H9 (cell line): ENCODE measurements around the gene CNIH2. TPM values are rescaled to one million over a fixed set of nuclear protein-coding genes. Genes with fewer than 3 reads are reported as not detected.

Experiments used
- DNase-seq: peaks from one replicate; pipeline ENCODE4 v3.0.0-alpha.2; 2017
- H2AFZ ChIP-seq: one replicate; pipeline ENCODE4 v1.6.1; 2013; ENCODE audit warnings: mild to moderate bottlenecking, low read length, control low read depth, moderate library complexity
- H2AK5ac ChIP-seq: 2 replicates; pipeline ENCODE4 v1.6.1; 2013; ENCODE audit warnings: low read length, control low read depth, mixed read lengths; ENCODE audit not compliant: insufficient read length
- H2BK120ac ChIP-seq: one replicate; pipeline ENCODE4 v1.6.1; 2013; ENCODE audit warnings: low read depth, mild to moderate bottlenecking, low read length, control low read depth, inconsistent platforms; ENCODE audit not compliant: poor library complexity, severe bottlenecking
- H2BK12ac ChIP-seq: 2 replicates; pipeline ENCODE4 v1.6.1; 2013; ENCODE audit warnings: low read length, control low read depth, mixed read lengths, low read depth; ENCODE audit not compliant: insufficient read length
- H2BK15ac ChIP-seq: 2 replicates; pipeline ENCODE4 v1.6.1; 2013; ENCODE audit warnings: low read depth, low read length, control low read depth
- H2BK20ac ChIP-seq: one replicate; pipeline ENCODE4 v1.6.1; 2013; ENCODE audit warnings: low read depth, mild to moderate bottlenecking, low read length, control low read depth, inconsistent platforms; ENCODE audit not compliant: poor library complexity, severe bottlenecking
- H2BK5ac ChIP-seq: 2 replicates; pipeline ENCODE4 v1.6.1; 2013; ENCODE audit warnings: low read length, control low read depth, mixed read lengths; ENCODE audit not compliant: insufficient read length
- H3K14ac ChIP-seq: 2 replicates; pipeline ENCODE4 v1.6.1; 2013; ENCODE audit warnings: low read length, control low read depth; ENCODE audit not compliant: insufficient read depth
- H3K18ac ChIP-seq: 2 replicates; pipeline ENCODE4 v1.6.1; 2013; ENCODE audit warnings: low read depth, mild to moderate bottlenecking, mixed read lengths, low read length, control low read depth; ENCODE audit not compliant: insufficient read length
- H3K23ac ChIP-seq: 2 replicates; pipeline ENCODE4 v1.6.1; 2013; ENCODE audit warnings: low read length, control low read depth, mixed read lengths, low read depth; ENCODE audit not compliant: insufficient read length
- H3K23me2 ChIP-seq: 2 replicates; pipeline ENCODE4 v1.6.1; 2013; ENCODE audit warnings: low read depth, mild to moderate bottlenecking, mixed read lengths, low read length, control low read depth; ENCODE audit not compliant: insufficient read length, poor library complexity, severe bottlenecking
- H3K27ac ChIP-seq: 2 replicates; pipeline ENCODE4 v1.5.1; 2013; ENCODE audit warnings: low read length, control low read depth, mixed read lengths, low read depth; ENCODE audit not compliant: insufficient read length
- H3K27me3 ChIP-seq: 2 replicates; pipeline ENCODE4 v1.6.1; 2013; ENCODE audit warnings: low read length, control low read depth, inconsistent platforms; ENCODE audit not compliant: insufficient read depth
- H3K4ac ChIP-seq: 2 replicates; pipeline ENCODE4 v1.6.1; 2013; ENCODE audit warnings: low read depth, mild to moderate bottlenecking, control low read depth, inconsistent platforms, low read length, moderate library complexity
- H3K4me1 ChIP-seq: 2 replicates; pipeline ENCODE4 v1.6.1; 2013; ENCODE audit warnings: low read length, control low read depth, inconsistent platforms; ENCODE audit not compliant: insufficient read depth
- H3K4me2 ChIP-seq: 2 replicates; pipeline ENCODE4 v1.6.1; 2013; ENCODE audit warnings: low read length, control low read depth, mixed read lengths; ENCODE audit not compliant: insufficient read length, insufficient read depth
- H3K56ac ChIP-seq: 2 replicates; pipeline ENCODE4 v1.6.1; 2013; ENCODE audit warnings: low read depth, mild to moderate bottlenecking, mixed read lengths, low read length, control low read depth; ENCODE audit not compliant: insufficient read length
- H3K79me1 ChIP-seq: 2 replicates; pipeline ENCODE4 v1.6.1; 2013; ENCODE audit warnings: low read depth, mild to moderate bottlenecking, moderate library complexity, low read length, control low read depth, inconsistent platforms; ENCODE audit not compliant: insufficient read depth, poor library complexity, severe bottlenecking
- H3K79me2 ChIP-seq: 2 replicates; pipeline ENCODE4 v1.6.1; 2013; ENCODE audit warnings: low read length, control low read depth, inconsistent platforms; ENCODE audit not compliant: insufficient read depth
- H3K9ac ChIP-seq: 2 replicates; pipeline ENCODE4 v1.6.1; 2013; ENCODE audit warnings: low read length, control low read depth, mixed read lengths; ENCODE audit not compliant: insufficient read length; ENCODE audit errors: extremely low read depth
- H3K9me3 ChIP-seq: one replicate; pipeline ENCODE4 v1.6.1; 2013; ENCODE audit warnings: low read depth, low read length, inconsistent platforms; ENCODE audit not compliant: control insufficient read depth
- H3T11ph ChIP-seq: one replicate; pipeline ENCODE4 v1.6.1; 2013; ENCODE audit warnings: mild to moderate bottlenecking, low read length, control low read depth, inconsistent platforms
- H4K20me1 ChIP-seq: one replicate; pipeline ENCODE4 v1.6.1; 2013; ENCODE audit not compliant: control insufficient read depth, insufficient read length, insufficient read depth
- H4K5ac ChIP-seq: 2 replicates; pipeline ENCODE4 v1.6.1; 2013; ENCODE audit warnings: low read depth, mild to moderate bottlenecking, mixed read lengths, low read length, control low read depth; ENCODE audit not compliant: insufficient read length
- H4K8ac ChIP-seq: replicated peaks from 2 replicates; pipeline ENCODE4 v1.6.1; 2013; ENCODE audit warnings: low read length, control low read depth, mixed read lengths, low read depth; ENCODE audit not compliant: insufficient read length
- H4K91ac ChIP-seq: 2 replicates; pipeline ENCODE4 v1.6.1; 2013; ENCODE audit warnings: low read depth, mild to moderate bottlenecking, moderate library complexity, mixed read lengths, low read length, control low read depth; ENCODE audit not compliant: insufficient read length
- H3K27ac Mint-ChIP-seq, 3 experiments: 2 replicates in 2 of 3; 3 replicates in 1 of 3; pipeline ENCODE4 v1.8.0; 2020 to 2021; ENCODE audit warnings: mixed read lengths in 3 of 3, mild to moderate bottlenecking in 1 of 3, moderate library complexity in 1 of 3
- H3K27me3 Mint-ChIP-seq: 2 replicates; pipeline ENCODE4 v1.8.0; 2021; ENCODE audit warnings: low read depth, mild to moderate bottlenecking, moderate library complexity, mixed read lengths
- H3K36me3 Mint-ChIP-seq, 3 experiments: 2 replicates in 2 of 3; 3 replicates in 1 of 3; pipeline ENCODE4 v1.8.0; 2020 to 2021; ENCODE audit warnings: low read depth in 3 of 3, mixed read lengths in 3 of 3; ENCODE audit not compliant: insufficient read depth in 1 of 3
- H3K4me1 Mint-ChIP-seq, 2 experiments: 2 replicates each; pipeline ENCODE4 v1.8.0; 2020; ENCODE audit warnings: mixed read lengths in 2 of 2
- H3K4me3 Mint-ChIP-seq, 2 experiments: 2 replicates in 1 of 2; 3 replicates in 1 of 2; pipeline ENCODE4 v1.8.0; 2020 to 2021; ENCODE audit warnings: mild to moderate bottlenecking in 2 of 2, mixed read lengths in 2 of 2, moderate library complexity in 1 of 2
- H3K9me3 Mint-ChIP-seq, 2 experiments: 2 replicates in 1 of 2; 3 replicates in 1 of 2; pipeline ENCODE4 v1.8.0; 2020; ENCODE audit warnings: mild to moderate bottlenecking in 2 of 2, mixed read lengths in 2 of 2, moderate library complexity in 1 of 2
- WGBS: extraction: QIAGEN DNeasy Blood & Tissue Kit; methylation state at CpG from one replicate; pipeline ENCODE4 v1.1.7; 2013; ENCODE audit warnings: missing lambda C conversion rate, low lambda C conversion rate, mixed read lengths; ENCODE audit not compliant: insufficient read length; ENCODE audit errors: extremely low coverage; 5-methylcytosine and 5-hydroxymethylcytosine counted together
- total RNA-seq: library from RNA; stranded (reverse); gene quantifications from 2 replicates; pipeline ENCODE4 v1.2.1, GENCODE V29; 2021
- TF ChIP-seq, protein P1 (sequence below): fragments of 200-600 bp; sonication (generic); conservative IDR thresholded peaks from 3 replicates; pipeline ENCODE4 v1.8.0; 2021; ENCODE audit warnings: antibody characterized with exemption, mild to moderate bottlenecking

CNIH2 gene
- total RNA-seq, 1 experiment from 2014 or later: 12.0 TPM

DNA sequence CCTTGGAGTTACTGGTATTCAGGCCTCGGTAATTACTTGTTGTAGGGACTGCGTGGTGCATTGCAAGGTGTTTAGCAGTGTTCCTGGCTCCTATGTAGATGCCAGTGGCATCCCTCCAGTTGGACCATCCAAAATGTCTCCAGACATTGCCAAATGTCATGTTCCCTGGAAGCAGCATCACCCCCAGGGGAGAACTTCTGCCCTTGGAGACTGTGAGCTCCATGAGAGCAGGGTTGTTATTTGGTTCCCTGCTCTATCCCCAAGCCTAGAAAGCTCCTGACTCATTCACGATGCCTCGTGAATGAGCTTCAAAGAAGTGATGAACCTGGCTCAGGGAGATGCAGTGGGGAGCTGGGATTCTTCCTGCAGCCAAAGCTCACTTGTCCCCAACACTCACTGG lies 43.6 kb downstream of the CNIH2 start:
- no peak overlapping the region for H3K56ac ChIP-seq
- no peak overlapping the region for H2BK12ac ChIP-seq
- H3K4me1 ChIP-seq: peaks cover 2% of the 10 kb centered on the region; the same call in 1 of the 2 replicates
- Mint-ChIP-seq H3K4me3 (no peak overlapping the region), H3K9me3 (peaks cover 14 to 20% of the 10 kb centered on the region in 2 experiments), H3K36me3 (peaks cover 8 to 18% (median 16%) of the 10 kb centered on the region in 3 experiments), H3K4me1 (peaks cover 21 to 32% of the 10 kb centered on the region in 2 experiments), H3K27me3 (peaks cover 14% of the 10 kb centered on the region), H3K27ac (no peak overlapping the region)
- H3K4ac ChIP-seq: no peak overlapping the region
- H3K4me2 ChIP-seq: no peak overlapping the region
- H3K23me2 ChIP-seq: no peaks in the 10 kb centered on the region
- H3T11ph ChIP-seq: no peak overlapping the region
- H3K79me1 ChIP-seq: no peaks in the 10 kb centered on the region
- H3K14ac ChIP-seq: no peak overlapping the region
- no peak overlapping the region for H3K9ac ChIP-seq
- TF ChIP-seq, protein P1, sequence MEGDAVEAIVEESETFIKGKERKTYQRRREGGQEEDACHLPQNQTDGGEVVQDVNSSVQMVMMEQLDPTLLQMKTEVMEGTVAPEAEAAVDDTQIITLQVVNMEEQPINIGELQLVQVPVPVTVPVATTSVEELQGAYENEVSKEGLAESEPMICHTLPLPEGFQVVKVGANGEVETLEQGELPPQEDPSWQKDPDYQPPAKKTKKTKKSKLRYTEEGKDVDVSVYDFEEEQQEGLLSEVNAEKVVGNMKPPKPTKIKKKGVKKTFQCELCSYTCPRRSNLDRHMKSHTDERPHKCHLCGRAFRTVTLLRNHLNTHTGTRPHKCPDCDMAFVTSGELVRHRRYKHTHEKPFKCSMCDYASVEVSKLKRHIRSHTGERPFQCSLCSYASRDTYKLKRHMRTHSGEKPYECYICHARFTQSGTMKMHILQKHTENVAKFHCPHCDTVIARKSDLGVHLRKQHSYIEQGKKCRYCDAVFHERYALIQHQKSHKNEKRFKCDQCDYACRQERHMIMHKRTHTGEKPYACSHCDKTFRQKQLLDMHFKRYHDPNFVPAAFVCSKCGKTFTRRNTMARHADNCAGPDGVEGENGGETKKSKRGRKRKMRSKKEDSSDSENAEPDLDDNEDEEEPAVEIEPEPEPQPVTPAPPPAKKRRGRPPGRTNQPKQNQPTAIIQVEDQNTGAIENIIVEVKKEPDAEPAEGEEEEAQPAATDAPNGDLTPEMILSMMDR: no peak
- no peak overlapping the region for H2BK20ac ChIP-seq
- no peak overlapping the region for H2AFZ ChIP-seq
- H4K8ac ChIP-seq: no peak overlapping the region
- H2BK120ac ChIP-seq: no peak overlapping the region
- H3K27me3 ChIP-seq: no peaks in the 10 kb centered on the region
- H2AK5ac ChIP-seq: no peak overlapping the region
- no peak overlapping the region for H2BK5ac ChIP-seq
- no peaks in the 10 kb centered on the region for H3K9me3 ChIP-seq
- no peak for DNase-seq
- H4K5ac ChIP-seq: no peak overlapping the region
- no peak overlapping the region for H2BK15ac ChIP-seq
- no peaks in the 10 kb centered on the region for H4K20me1 ChIP-seq
- WGBS: no CpG with 5 or more reads among the region's 4 CpGs
- no peak overlapping the region for H3K27ac ChIP-seq
- no peak overlapping the region for H3K18ac ChIP-seq
- no peaks in the 10 kb centered on the region for H3K79me2 ChIP-seq
- H3K23ac ChIP-seq: no peak overlapping the region
- no peak overlapping the region for H4K91ac ChIP-seq
